Vagina (tissue), 2 donors: ENCODE measurements around the gene CCDC17.

Source experiments
- POLR2A ChIP-seq, 2 donors: fragments of 450-650 bp; IDR thresholded peaks; one replicate each; pipeline ENCODE4 v1.6.1; 2017; ENCODE audit warnings: antibody characterized with exemption in 2 of 2, mild to moderate bottlenecking in 2 of 2, moderate library complexity in 2 of 2
- POLR2AphosphoS5 ChIP-seq, 2 donors: sonication (generic); formaldehyde crosslinking; IDR thresholded peaks; one replicate each; pipeline ENCODE4 v1.9.0; 2017; ENCODE audit warnings: antibody characterized with exemption in 2 of 2, mild to moderate bottlenecking in 2 of 2, low read depth in 1 of 2; ENCODE audit not compliant: insufficient read depth in 1 of 2
- TF ChIP-seq, protein P1 (sequence below), 3 experiments: fragments of 450-650 bp in 2 of 3; fragments of 200-600 bp in 1 of 3; sonication (generic) in 1 of 3; IDR thresholded peaks; one replicate each; pipeline ENCODE4 v1.5.1; 2017 to 2019; ENCODE audit warnings: antibody characterized with exemption in 3 of 3, mild to moderate bottlenecking in 2 of 3, moderate library complexity in 2 of 3

DNA sequence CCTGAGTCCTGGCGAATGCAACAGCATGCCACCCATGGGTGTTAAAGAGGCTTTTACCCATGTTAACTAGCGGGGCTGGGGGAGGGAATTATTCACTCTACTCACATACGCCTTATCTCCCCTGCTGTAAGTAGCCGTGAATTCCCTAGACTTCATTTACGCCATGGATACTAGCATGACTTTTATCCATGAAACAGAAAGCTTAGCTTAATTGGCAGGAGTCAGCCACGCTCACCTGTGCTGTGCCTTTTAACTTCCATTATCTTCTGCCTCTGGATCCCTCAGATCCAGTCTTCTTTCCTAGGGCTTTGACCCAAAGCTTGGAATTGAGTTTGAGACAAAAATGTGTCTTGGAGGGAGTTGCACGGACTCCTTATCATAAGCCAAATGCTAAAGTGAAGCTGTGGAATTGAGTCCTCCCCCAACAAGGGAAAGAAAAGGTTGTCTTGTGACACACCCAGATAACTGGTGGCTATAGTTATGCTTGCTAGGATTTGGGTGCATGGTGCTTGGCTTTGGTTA lies 49.7 kb downstream of the CCDC17 start:
- TF ChIP-seq, protein P1, sequence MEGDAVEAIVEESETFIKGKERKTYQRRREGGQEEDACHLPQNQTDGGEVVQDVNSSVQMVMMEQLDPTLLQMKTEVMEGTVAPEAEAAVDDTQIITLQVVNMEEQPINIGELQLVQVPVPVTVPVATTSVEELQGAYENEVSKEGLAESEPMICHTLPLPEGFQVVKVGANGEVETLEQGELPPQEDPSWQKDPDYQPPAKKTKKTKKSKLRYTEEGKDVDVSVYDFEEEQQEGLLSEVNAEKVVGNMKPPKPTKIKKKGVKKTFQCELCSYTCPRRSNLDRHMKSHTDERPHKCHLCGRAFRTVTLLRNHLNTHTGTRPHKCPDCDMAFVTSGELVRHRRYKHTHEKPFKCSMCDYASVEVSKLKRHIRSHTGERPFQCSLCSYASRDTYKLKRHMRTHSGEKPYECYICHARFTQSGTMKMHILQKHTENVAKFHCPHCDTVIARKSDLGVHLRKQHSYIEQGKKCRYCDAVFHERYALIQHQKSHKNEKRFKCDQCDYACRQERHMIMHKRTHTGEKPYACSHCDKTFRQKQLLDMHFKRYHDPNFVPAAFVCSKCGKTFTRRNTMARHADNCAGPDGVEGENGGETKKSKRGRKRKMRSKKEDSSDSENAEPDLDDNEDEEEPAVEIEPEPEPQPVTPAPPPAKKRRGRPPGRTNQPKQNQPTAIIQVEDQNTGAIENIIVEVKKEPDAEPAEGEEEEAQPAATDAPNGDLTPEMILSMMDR (IDR thresholded peaks at IDR 0.05) = no peak
- TF ChIP-seq POLR2A (IDR thresholded peaks at IDR 0.05) (no peak), POLR2AphosphoS5 (IDR thresholded peaks at IDR 0.05; ENCODE audit: insufficient read depth in 1 of 2, low read depth in 1 of 2) (no peak)
